Activated B cell treated with CpG ODN at 0.5 μM for 24 hours (primary cell): ENCODE data around the gene SIPA1. TPM values are rescaled to one million over a fixed set of nuclear protein-coding genes. Genes with fewer than 3 reads are reported as not detected.

ENCODE experiments used
- ATAC-seq: fragments of 200-7000 bp; cut with Tn5 transposase; one replicate; pipeline ENCODE4 v1.10.0; 2021; ENCODE audit warnings: low read depth, mild to moderate bottlenecking, moderate library complexity
- CTCF ChIA-PET: fragments of 350-600 bp; sonication (Branson Sonifier 250); formaldehyde crosslinking; loops from one replicate; lab custom pipeline; 2021; ENCODE audit warnings: antibody characterized with exemption; lab: Charles Lee
- POLR2A ChIA-PET: fragments of 350-600 bp; sonication (Branson Sonifier 250); formaldehyde crosslinking; loops from one replicate; lab custom pipeline; 2021; ENCODE audit warnings: antibody characterized with exemption; lab: Charles Lee
- DNase-seq: peaks from one replicate; pipeline ENCODE4 v3.0.0; 2022
- H3K27ac Mint-ChIP-seq: one replicate; pipeline ENCODE4 v1.8.0; 2020; ENCODE audit warnings: mixed read lengths
- H3K27me3 Mint-ChIP-seq: one replicate; pipeline ENCODE4 v1.8.0; 2021; ENCODE audit warnings: mixed read lengths
- H3K36me3 Mint-ChIP-seq: one replicate; pipeline ENCODE4 v1.8.0; 2021; ENCODE audit warnings: low read depth, mixed read lengths
- H3K4me1 Mint-ChIP-seq: one replicate; pipeline ENCODE4 v1.8.0; 2021; ENCODE audit warnings: mixed read lengths
- H3K4me3 Mint-ChIP-seq: one replicate; pipeline ENCODE4 v1.8.0; 2020; ENCODE audit warnings: mild to moderate bottlenecking, mixed read lengths
- H3K9me3 Mint-ChIP-seq: one replicate; pipeline ENCODE4 v1.8.0; 2020; ENCODE audit warnings: mixed read lengths
- intact Hi-C: fragments of 100-400 bp; cut with micrococcal nuclease; formaldehyde crosslinking; loops from one replicate; pipeline ENCODE4 v1.15.1; 2024
- total RNA-seq: library from RNA; stranded (reverse); gene quantifications from 2 replicates; pipeline ENCODE4 v1.2.3, GENCODE V29; 2022
- TF ChIP-seq, protein P1 (sequence below): fragments of 200-600 bp; IDR thresholded peaks from one replicate; pipeline ENCODE4 v1.8.0; 2022; ENCODE audit warnings: antibody characterized with exemption, mild to moderate bottlenecking

Gene SIPA1
- total RNA-seq, 1 donor from 2014 or later: 252 TPM

DNA sequence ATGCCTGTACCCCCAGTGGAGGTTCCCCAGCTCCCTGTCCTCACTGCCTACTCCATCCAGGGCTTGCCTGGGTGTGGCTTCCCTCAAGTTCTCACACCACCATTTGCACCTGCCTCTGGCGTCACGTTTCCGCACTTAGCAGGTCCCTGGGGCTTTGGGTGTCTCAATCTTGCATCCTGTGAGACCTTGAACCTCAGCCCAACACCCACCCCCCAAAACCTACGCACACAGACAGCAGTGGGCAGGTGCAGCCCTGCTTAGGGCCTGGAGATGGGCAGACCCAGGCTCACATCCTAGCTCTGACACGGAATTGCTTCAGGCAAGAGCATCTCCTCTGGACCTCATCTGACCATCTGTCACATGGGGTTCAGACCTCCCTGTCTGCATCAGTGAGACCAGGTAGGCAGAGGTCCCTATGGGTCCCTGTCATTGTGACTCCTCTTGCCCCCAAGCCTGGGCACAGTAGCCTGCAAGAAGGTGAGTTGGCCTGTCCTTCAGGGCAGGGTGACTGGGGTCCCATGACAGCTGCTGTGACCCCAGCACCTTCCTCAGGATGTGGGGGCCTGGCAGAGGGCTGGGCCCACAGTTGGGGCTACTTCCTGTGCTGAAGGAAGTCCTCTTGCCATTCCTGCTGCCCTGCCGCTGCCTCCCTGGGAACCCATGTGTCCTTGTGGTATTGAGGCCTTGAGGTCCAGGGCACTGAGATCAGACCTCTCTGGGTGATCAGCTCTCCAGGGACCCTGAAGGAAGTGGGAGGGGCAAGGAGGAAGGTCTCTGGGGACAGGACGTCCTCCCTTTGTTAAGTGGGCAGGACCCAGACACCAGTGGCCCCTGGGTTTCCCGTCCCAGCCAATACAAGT is 2.0 kb downstream of the SIPA1 start:
- Mint-ChIP-seq H3K4me3 (peak overlapping the region; percentile 94), H3K27me3 (no peaks in the 10 kb centered on the region), H3K36me3 (peaks cover 55% of the 10 kb centered on the region), H3K9me3 (no peaks in the 10 kb centered on the region), H3K4me1 (peaks cover 65% of the 10 kb centered on the region), H3K27ac (peak overlapping the region; percentile 96)
- DNase-seq (peak; percentile 76), ATAC-seq (peak; percentile 71)
- CTCF ChIA-PET: interaction anchor here (0.9 to 3.7 kb wide), 7 partner anchors 12 to 71 kb away, joined by 3 to 29 read pairs (median 4); partner anchors contain the start of genes PCNX3 and RELA
- intact Hi-C loops: loop anchor here (1.0 kb wide), 4 partner anchors 12 to 66 kb away; partner anchors contain the start of gene PCNX3
- TF ChIP-seq, protein P1, sequence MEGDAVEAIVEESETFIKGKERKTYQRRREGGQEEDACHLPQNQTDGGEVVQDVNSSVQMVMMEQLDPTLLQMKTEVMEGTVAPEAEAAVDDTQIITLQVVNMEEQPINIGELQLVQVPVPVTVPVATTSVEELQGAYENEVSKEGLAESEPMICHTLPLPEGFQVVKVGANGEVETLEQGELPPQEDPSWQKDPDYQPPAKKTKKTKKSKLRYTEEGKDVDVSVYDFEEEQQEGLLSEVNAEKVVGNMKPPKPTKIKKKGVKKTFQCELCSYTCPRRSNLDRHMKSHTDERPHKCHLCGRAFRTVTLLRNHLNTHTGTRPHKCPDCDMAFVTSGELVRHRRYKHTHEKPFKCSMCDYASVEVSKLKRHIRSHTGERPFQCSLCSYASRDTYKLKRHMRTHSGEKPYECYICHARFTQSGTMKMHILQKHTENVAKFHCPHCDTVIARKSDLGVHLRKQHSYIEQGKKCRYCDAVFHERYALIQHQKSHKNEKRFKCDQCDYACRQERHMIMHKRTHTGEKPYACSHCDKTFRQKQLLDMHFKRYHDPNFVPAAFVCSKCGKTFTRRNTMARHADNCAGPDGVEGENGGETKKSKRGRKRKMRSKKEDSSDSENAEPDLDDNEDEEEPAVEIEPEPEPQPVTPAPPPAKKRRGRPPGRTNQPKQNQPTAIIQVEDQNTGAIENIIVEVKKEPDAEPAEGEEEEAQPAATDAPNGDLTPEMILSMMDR: no peak
- POLR2A ChIA-PET: interaction anchor here (0.5 to 16.1 kb wide), 38 partner anchors 8 to 1838 kb away, joined by 3 to 617 read pairs (median 8); partner anchors contain the start of genes CCDC85B, CFL1, EHBP1L1 and FAM89B

DNA sequence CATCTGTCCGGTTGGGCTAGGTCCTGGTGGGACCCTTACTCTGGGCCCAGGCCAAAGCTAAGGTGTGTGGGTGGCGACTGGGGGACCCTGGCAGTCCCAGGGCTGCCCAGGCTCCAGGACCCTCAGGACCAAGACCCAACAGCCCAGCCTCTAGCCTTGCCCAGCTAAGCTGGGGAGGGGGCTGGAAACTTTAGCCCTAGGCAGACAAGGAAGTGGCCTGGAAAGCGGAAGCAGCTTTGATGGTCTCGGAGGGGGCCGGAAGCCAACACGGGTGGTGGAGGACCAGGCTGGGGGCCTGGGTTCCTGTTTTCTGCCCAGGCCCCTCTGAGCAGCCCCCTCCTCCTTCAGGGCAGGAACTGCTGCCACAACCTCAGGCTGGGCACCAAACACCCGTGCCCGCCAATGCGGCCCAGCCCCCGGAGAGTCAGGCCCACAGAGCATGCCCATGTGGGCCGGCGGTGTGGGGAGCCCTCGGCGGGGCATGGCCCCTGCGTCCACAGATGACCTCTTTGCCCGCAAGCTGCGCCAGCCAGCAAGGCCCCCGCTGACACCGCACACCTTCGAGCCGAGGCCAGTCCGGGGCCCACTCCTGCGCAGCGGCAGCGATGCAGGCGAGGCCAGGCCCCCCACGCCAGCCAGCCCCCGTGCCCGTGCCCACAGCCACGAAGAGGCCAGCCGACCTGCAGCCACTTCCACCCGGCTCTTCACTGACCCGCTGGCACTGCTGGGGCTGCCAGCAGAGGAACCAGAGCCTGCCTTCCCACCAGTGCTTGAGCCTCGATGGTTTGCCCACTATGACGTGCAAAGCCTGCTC is 2.8 kb downstream of the SIPA1 start:
- CTCF ChIA-PET: interaction anchor here (1.1 to 3.7 kb wide), 2 partner anchors 11 to 15 kb away, joined by 5 to 29 read pairs; no protein-coding TSS in a partner anchor
- TF ChIP-seq, protein P1: no peak
- no peaks in the 10 kb centered on the region for H3K27me3 Mint-ChIP-seq
- H3K9me3 Mint-ChIP-seq: no peaks in the 10 kb centered on the region
- H3K36me3 Mint-ChIP-seq: peaks cover 58% of the 10 kb centered on the region
- intact Hi-C loops: loop anchor here (1.0 kb wide), 2 partner anchors 12 to 25 kb away; partner anchors contain the start of gene PCNX3
- peak; percentile 12 for ATAC-seq
- peak overlapping the region; percentile 94 for H3K4me3 Mint-ChIP-seq
- peak overlapping the region; percentile 96 for H3K27ac Mint-ChIP-seq
- POLR2A ChIA-PET: interaction anchor here (0.6 to 16.1 kb wide), 24 partner anchors 8 to 1761 kb away, joined by 3 to 617 read pairs (median 9); partner anchors contain the start of genes CCDC85B, CFL1, EHBP1L1 and FAM89B
- peak; percentile 54 for DNase-seq
- H3K4me1 Mint-ChIP-seq: peaks cover 65% of the 10 kb centered on the region

DNA sequence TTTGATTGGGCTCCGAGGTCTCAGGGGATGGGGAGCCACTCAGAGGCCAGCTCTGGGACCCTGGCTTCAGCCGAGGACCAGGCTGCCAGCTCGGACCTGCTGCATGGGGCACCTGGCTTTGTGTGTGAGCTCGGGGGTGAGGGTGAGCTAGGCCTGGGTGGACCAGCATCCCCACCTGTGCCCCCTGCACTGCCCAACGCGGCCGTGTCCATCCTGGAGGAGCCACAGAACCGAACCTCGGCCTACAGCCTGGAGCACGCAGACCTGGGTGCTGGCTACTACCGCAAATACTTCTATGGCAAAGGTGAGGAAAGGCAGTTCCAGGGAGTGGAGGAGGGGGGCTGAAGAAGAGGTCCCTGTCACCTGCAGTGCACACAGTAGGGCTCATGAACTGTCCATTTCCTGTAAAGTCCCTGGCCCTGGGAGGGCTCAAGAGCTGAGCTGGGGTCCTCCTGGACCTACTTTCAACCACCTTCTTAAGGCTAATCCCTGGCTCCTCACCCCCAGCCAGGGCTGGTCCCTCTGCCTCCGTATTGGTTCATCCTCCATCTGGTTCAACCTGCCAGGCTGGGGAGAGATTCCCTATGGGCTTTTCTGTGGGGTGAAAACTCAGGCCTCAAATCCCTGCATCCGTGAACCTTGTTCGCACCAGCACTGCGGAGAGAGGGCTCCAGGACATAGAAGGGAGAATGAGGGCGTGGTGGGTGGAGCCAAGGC is 3.6 kb downstream of the SIPA1 start:
- intact Hi-C loops: no loop called here
- ChIA-PET CTCF (no interaction called here), POLR2A (interaction anchor here (1.7 to 16.1 kb wide), 9 partner anchors 9 to 218 kb away, joined by 12 to 617 read pairs (median 39); partner anchors contain the start of genes CFL1, FAM89B, KAT5 and MALAT1)
- ATAC-seq (no peak), DNase-seq (no peak)
- Mint-ChIP-seq H3K27me3 (no peaks in the 10 kb centered on the region), H3K4me1 (peaks cover 65% of the 10 kb centered on the region), H3K9me3 (no peaks in the 10 kb centered on the region), H3K27ac (peak overlapping the region; percentile 85), H3K36me3 (peaks cover 60% of the 10 kb centered on the region), H3K4me3 (peak overlapping the region; percentile 94)
- TF ChIP-seq, protein P1: no peak

DNA sequence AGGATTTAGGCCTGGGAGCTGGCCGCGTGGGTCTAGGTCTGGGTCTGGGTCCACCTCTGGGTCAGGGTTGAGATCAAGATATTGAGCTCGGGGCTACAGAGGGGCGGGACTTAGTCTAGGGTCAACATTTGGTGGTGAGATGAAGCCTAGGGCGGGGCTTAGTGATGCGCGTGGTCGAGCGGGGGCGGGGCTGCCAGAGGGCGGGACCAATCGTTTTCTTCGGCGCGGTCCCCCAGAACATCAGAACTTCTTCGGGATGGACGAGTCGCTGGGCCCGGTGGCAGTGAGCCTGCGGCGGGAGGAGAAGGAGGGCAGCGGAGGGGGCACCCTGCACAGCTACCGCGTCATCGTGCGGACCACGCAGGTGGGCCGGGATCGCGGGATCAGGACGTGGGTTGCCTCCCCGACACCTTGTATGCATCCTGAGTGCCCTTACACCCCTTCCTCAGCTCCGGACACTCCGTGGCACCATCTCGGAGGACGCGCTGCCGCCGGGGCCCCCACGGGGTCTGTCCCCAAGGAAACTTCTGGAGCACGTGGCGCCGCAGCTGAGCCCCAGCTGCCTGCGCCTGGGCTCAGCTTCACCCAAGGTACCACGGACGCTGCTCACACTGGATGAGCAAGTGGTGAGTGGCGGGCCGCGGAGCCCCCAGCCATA is 4.2 kb downstream of the SIPA1 start:
- DNase-seq: no peak
- Mint-ChIP-seq H3K36me3 (peaks cover 55% of the 10 kb centered on the region), H3K27ac (peak overlapping the region; percentile 85), H3K4me1 (peaks cover 62% of the 10 kb centered on the region), H3K9me3 (no peaks in the 10 kb centered on the region), H3K4me3 (peak overlapping the region; percentile 94), H3K27me3 (no peaks in the 10 kb centered on the region)
- intact Hi-C loops: no loop called here
- TF ChIP-seq, protein P1: no peak
- CTCF ChIA-PET: no interaction called here
- POLR2A ChIA-PET: interaction anchor here (3.6 to 16.1 kb wide), 3 partner anchors 15 to 54 kb away, joined by 26 to 617 read pairs (median 108); partner anchors contain the start of genes MAP3K11, PCNX3 and RELA
- no peak for ATAC-seq
